Cerebellar nuclear complex (tissue), 1 donor: ENCODE measurements around the gene CDK11B.

ENCODE experiments used
- DNase-seq, 2 experiments: peaks; one replicate each; lab custom pipeline; 2025; lab: John Stamatoyannopoulos, UW

The CDK11B gene

DNA sequence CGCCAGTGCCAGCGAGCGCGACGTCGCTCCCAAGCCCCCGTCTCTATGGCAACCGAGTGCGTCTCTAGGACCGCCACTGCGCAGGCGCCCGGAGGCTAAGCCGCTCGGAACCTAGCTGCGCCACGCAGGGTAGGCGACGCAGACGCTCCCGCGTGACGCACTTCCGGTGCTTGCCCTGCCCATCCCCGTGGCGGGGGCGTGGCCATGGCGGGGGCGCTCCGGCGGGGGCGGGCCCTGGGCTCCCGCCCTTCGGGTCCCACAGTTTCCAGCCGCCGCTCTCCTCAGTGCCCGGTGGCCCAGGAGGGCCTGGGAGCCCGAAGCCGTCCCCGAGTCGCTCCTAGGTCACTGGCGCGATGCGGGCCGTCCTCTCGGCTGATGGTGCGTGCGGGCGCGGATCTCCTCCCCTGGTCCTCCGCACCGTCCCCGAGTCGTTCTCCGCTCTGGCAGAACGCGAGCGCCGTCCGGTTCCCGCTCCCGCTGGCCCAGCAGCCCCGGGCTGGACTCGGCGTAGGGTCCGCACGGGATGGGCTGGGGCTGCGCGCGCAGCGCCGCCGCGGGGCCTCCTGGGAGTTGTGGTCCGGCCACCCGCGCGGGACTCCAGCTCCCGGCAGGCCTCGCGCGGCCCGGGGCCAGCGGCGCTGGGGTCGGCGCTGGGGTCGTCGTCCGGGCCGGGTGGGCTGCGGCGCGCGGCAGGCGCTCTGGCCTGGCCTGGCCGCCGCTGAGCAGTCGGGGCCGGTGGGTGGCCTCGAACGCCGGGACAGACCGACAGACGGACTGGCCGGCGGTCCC lies 43.4 kb downstream of the CDK11B start, which contains the start of gene MIB2:
MIB2 (plus strand) TSS at position 245 of the 789 bp plus-strand sequence. CDS start 7,953 bp downstream, outside the sequence.
- DNase-seq, result peak; percentile 79 to 90

- no peak for DNase-seq
Measured at GRCh38 chr1:1614954-1615255, 43.9 kb downstream of the CDK11B start.

DNA sequence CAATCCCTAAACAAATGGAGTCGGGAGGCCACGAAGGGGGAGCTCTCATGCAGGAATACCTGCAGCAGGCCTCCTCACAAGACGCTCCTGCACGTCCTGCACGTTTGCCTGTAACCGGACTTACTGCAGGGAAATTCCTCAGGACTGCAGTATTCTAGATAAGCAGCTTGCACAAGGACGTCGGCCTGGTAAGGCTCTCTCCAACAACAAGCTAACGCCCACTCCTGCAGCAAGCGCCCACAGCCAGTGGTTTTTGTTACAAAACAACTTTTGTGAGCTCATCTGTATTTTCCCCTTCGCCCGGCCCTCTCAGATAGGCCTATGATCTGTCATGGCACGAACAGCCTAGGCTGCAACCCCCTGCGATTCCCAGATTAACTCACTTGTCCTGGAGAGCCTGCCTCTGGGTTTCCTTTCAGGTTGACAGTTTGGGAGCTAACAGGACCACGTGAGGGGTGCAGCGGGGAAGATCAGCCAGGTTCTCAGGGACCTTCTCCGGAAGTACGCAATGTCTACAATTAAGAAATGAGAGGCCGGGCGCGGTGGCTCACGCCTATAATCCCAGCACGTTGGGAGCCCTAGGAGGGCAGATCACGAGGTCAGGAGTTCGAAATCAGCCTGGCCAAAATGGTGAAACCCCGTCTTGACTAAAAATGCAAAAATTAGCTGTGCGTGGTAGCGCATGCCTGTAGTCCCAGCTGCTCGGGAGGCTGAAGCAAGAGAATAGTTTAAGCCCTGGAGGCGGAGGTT lies 44.4 kb downstream of the CDK11B start:
- DNase-seq, result no peak

- no peak for DNase-seq
Measured at GRCh38 chr1:1613509-1614082, 45.2 kb downstream of the CDK11B start.

DNA sequence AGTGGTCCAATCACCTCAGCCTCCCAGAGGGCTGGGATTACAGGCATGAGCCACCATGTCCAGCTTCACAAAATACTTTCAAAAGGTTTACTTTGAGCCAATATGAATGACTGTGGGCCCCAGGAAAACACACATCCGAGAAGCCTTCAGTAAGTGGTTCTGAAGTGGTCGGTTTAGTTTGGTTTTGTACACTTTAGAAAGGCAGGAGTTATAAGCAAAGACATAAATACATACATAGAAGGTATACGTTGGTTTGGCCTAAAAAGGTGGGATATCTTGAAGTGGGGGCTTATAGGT lies 46.8 kb downstream of the CDK11B start:
- DNase-seq, result no peak

DNA sequence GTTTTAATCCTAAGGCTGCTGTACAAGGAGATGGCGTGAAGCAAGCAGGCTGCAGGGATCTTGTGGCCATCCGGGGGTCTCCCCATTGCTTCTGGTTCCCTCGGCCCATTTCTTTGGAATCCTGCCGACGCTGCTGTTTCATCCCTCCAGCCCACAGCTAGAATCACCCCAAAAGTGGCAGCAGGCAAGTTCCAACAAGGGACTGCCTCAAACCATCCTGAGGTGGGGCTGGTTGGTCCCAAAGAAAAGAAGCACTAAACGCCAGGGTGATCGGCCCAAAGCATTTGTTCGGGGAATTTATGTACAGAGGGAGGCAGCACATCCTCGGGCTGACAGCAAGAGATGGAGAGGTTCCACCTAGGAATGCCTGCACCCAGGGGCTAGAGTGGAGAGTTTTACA lies 48.0 kb downstream of the CDK11B start:
- no peak for DNase-seq

GRCh38 chr1:1609822-1610485 lies 48.9 kb downstream of the CDK11B start:
- DNase-seq, result no peak

GRCh38 chr1:1606232-1606631 lies 52.6 kb downstream of the CDK11B start:
- DNase-seq, result no peak

DNA sequence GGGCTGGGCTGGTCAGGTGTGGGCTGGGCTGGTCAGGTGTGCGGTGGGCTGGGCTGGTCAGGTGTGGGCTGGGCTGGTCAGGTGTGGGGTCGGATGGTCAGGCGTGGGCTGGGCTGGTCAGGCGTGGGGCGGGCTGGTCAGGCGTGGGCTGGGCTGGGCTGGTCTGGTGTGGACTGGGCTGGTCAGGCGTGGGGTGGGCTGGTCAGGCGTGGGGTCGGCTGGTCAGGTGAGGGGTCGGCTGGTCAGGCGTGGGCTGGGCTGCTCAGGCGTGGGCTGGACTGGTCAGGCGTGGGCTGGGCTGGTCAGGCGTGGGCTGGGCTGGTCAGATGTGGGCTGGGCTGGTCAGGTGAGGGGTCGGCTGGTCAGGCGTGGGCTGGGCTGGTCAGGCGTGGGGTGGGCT lies 53.1 kb downstream of the CDK11B start:
- DNase-seq, result no peak

- no peak for DNase-seq
Measured at GRCh38 chr1:1605034-1605591, 53.7 kb downstream of the CDK11B start.

DNA sequence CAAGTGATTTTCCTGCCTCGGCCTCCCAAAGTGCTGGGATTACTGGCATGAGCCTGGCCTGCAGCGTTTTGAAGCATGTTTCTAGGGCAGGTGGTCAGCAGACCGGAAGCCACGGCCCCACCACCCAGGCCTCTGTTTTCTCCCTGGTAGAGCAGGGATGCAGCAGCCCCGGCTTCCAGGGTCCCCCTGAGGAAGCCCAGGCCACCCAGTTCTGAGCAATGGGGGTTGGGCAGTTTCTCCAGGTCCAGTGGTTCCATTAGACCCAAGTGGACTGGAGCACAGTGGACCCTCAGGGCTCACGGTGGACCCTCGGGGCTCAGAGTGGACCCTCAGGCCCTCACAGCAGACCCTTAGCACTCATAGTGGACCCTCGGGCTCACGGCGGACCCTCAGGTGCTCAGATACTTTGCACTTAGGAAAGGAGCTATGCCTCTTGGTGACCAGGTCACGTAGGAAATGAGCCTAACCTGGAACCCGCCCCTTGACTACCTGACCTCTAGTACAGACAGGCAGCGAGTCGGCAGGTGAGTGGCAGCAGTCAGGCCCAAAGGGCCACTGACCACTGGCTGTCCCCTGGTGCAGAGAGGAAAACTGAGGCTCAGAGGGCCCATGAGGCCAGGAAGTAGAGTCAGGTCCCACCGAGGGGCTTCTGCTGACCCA lies 54.3 kb downstream of the CDK11B start:
- DNase-seq, result no peak

DNA sequence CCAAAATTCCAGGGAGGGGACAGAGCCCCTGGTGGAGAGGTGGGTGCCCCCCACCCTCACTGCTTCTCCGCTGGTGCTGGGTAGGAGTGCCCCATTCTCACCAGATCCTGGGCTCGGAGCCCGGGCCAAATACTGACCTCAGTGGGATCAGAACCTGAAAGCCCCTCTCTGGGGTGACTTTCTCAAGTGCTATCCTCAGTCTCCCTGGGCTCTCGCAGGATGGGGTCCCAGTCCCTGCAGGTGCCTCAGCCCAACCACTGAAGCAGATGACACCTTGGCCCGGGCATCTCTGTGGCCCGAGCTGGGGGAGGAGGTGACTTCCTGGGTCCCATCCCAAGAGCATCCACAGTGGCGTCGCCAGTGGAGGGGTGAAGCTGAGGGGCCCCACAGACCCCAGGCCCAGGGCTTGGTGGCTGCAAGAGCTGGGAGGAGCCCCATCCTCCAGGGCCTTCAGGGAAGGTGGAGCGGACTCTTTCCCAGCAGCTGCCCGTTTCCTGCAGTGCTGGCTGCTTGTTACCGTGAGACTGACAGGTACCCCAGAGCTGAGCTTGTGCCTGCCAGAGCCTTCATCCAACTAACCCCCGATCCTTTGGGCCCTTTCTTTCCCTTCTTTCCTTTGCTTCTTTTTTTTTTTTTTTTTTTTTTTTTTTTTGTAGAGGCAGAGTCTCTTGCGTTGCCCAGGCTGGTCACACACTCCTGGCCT lies 55.0 kb downstream of the CDK11B start:
- DNase-seq, result no peak

- no peak for DNase-seq
Measured at GRCh38 chr1:1602968-1603506, 55.8 kb downstream of the CDK11B start.

DNA sequence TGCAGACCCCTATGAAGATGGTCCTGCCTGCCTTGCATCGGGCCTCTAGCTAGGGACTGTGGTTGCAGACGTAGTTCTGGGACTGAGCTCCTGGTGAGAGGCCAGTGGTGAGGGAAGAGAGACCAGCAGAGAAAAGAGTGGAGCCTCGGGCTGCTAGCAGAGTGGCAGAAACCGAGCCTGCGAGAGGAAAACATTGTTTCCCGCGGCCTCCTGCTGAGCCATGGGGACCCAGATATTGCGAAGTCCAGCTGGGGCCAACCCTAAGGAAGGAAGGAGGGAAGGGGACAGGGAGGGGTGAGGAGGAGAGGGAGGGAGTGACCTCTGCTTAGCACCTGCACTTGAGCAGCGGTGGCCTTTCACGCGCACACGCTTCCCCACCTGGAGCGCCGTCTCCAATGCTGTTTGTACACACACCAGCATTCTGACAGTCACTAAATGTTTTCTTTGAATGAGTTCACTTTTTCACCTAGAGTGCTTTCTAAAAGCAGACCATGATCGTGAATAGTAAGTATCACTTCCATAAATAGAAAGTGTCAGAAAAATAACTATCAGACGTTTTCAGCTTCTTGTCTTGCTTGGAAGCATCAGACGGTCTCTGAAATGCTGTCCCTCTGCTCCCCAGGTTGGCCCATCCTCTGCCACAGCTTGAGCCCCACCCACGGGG lies 56.4 kb downstream of the CDK11B start:
- DNase-seq, result no peak

- no peak for DNase-seq
Measured at GRCh38 chr1:1601564-1602303, 57.1 kb downstream of the CDK11B start.

- no peak for DNase-seq
Measured at GRCh38 chr1:1600861-1601563, 57.8 kb downstream of the CDK11B start.

- DNase-seq, result no peak
Measured at GRCh38 chr1:1599935-1600860, 58.6 kb downstream of the CDK11B start, which contains the start of gene FNDC10. FNDC10 (minus strand) TSS chr1:1600135; CDS start chr1:1600015, 120 bp downstream.
